Vagina (tissue), 2 donors: ENCODE results near the gene OLFML2B. TPM values are rescaled to one million over a fixed set of nuclear protein-coding genes. Genes with fewer than 3 reads are reported as not detected.
A peak's percentile ranks its signal among the peaks of the same experiment; 100 is the strongest.
"Not testable (repeated sequence)": the region's sequence is repeated elsewhere in the genome, so short reads cannot be mapped to it uniquely, and the experiment has no call there.

Experiments
- DNase-seq, 2 donors: peaks; one replicate each; pipeline ENCODE4 v3.0.0-alpha.2; 2017; ENCODE audit errors: extremely low spot score in 2 of 2
- H3K27ac ChIP-seq: fragments of 200-600 bp; sonication (generic); one replicate; pipeline ENCODE4 v1.5.1; 2019
- H3K27me3 ChIP-seq: fragments of 200-600 bp; sonication (generic); one replicate; pipeline ENCODE4 v1.5.1; 2019
- H3K36me3 ChIP-seq, 2 donors: fragments of 200-600 bp; sonication (generic); one replicate each; pipeline ENCODE4 v1.5.1; 2017 to 2019
- H3K4me1 ChIP-seq: fragments of 200-600 bp; sonication (generic); one replicate; pipeline ENCODE4 v1.5.1; 2019
- H3K4me3 ChIP-seq, 2 donors: fragments of 200-600 bp; sonication (generic); 1 replicate in 1 of 2; 2 replicates in 1 of 2; pipeline ENCODE4 v1.5.1; 2016 to 2019
- H3K9me3 ChIP-seq: fragments of 200-600 bp; sonication (generic); one replicate; pipeline ENCODE4 v1.5.1; 2019
- CTCF ChIP-seq, 3 experiments: fragments of 450-650 bp in 2 of 3; fragments of 200-600 bp in 1 of 3; sonication (generic) in 1 of 3; IDR thresholded peaks; one replicate each; pipeline ENCODE4 v1.5.1; 2017 to 2019; ENCODE audit warnings: antibody characterized with exemption in 3 of 3, mild to moderate bottlenecking in 2 of 3, moderate library complexity in 2 of 3
- POLR2A ChIP-seq, 2 donors: fragments of 450-650 bp; IDR thresholded peaks; one replicate each; pipeline ENCODE4 v1.6.1; 2017; ENCODE audit warnings: antibody characterized with exemption in 2 of 2, mild to moderate bottlenecking in 2 of 2, moderate library complexity in 2 of 2
- POLR2AphosphoS5 ChIP-seq, 2 donors: sonication (generic); formaldehyde crosslinking; IDR thresholded peaks; one replicate each; pipeline ENCODE4 v1.9.0; 2017; ENCODE audit warnings: antibody characterized with exemption in 2 of 2, mild to moderate bottlenecking in 2 of 2, low read depth in 1 of 2; ENCODE audit not compliant: insufficient read depth in 1 of 2
- intact Hi-C: fragments of 100-400 bp; cut with DNase I; formaldehyde crosslinking; loops from one replicate; pipeline ENCODE4 v1.15.1; 2023
- total RNA-seq: library from RNA; depleted of rRNA; stranded (reverse); fragments of >200 nt; gene quantifications from one replicate; pipeline ENCODE4 v1.2.3, GENCODE V29; 2016

The OLFML2B gene
- total RNA-seq, 1 donor from 2014 or later: 12.8 TPM

DNA sequence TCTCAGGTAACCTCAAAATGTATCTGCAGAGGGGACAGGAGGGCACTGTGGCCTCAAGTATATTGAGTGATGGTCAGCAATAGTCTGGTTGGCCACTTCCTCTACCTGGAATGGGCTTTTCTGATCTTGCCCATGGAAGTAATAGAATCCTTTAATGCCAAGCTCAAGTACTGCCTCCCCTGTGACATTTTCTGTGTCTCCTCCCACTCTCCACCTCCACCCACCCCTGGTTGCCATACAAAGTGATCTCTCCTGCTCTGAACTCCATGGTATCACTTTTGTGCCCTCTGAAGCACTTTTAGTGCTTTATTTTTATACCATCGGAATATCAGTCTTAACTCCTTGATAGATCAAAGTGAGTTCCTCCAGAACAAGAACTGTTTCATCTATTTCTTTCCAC is 36.6 kb upstream of the OLFML2B start:
- Histone ChIP-seq H3K9me3 (no peaks in the 10 kb centered on the region), H3K36me3 (no peaks in the 10 kb centered on the region), H3K27ac (no peak overlapping the region), H3K4me3 (no peak overlapping the region), H3K4me1 (no peaks in the 10 kb centered on the region), H3K27me3 (no peaks in the 10 kb centered on the region)
- TF ChIP-seq POLR2A (IDR thresholded peaks at IDR 0.05) (no peak), CTCF (IDR thresholded peaks at IDR 0.05) (no peak), POLR2AphosphoS5 (IDR thresholded peaks at IDR 0.05; ENCODE audit: insufficient read depth in 1 of 2, low read depth in 1 of 2) (no peak)
- intact Hi-C loops: no loop called here
- no peak for DNase-seq

DNA sequence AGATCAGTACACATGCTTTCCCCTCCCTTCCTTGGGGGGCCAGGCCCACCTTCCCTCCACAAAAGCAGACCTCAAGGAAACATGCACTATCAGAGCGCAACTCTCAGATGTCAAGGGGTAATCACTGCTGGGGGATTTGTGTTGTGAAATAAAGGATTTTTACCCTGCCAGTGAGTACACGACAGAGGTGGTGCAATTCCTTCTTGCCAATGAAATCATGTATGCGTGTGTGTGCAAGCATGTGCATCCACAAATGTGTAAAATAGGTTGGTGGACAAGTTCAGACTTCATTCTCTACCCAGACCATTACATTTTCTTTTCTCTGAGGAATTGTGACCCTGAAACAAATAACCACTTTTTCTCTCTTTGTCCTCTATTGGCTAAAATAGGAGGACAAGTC is 36.1 kb upstream of the OLFML2B start:
- DNase-seq: no peak
- intact Hi-C loops: loop anchor here (10.0 kb wide), 2 partner anchors 215 to 325 kb away; partner anchors contain the start of gene C1orf226
- no peaks in the 10 kb centered on the region for H3K9me3 ChIP-seq
- H3K27me3 ChIP-seq: no peaks in the 10 kb centered on the region
- H3K36me3 ChIP-seq: no peaks in the 10 kb centered on the region
- TF ChIP-seq CTCF (IDR thresholded peaks at IDR 0.05) (no peak), POLR2AphosphoS5 (IDR thresholded peaks at IDR 0.05; ENCODE audit: insufficient read depth in 1 of 2, low read depth in 1 of 2) (no peak), POLR2A (IDR thresholded peaks at IDR 0.05) (no peak)
- H3K27ac ChIP-seq: no peak overlapping the region
- H3K4me1 ChIP-seq: no peaks in the 10 kb centered on the region
- H3K4me3 ChIP-seq: no peak overlapping the region

GRCh38 chr1:162056579-162056978 is 32.9 kb upstream of the OLFML2B start:
- no peaks in the 10 kb centered on the region for H3K27me3 ChIP-seq
- H3K9me3 ChIP-seq: no peaks in the 10 kb centered on the region
- no peak overlapping the region for H3K4me3 ChIP-seq
- intact Hi-C loops: loop anchor here (10.0 kb wide), 2 partner anchors 218 to 328 kb away; partner anchors contain the start of gene C1orf226
- H3K27ac ChIP-seq: no peak overlapping the region
- H3K4me1 ChIP-seq: no peaks in the 10 kb centered on the region
- no peaks in the 10 kb centered on the region for H3K36me3 ChIP-seq
- TF ChIP-seq POLR2A (IDR thresholded peaks at IDR 0.05) (no peak), CTCF (IDR thresholded peaks at IDR 0.05) (no peak), POLR2AphosphoS5 (IDR thresholded peaks at IDR 0.05; ENCODE audit: insufficient read depth in 1 of 2, low read depth in 1 of 2) (no peak)
- DNase-seq: no peak

DNA sequence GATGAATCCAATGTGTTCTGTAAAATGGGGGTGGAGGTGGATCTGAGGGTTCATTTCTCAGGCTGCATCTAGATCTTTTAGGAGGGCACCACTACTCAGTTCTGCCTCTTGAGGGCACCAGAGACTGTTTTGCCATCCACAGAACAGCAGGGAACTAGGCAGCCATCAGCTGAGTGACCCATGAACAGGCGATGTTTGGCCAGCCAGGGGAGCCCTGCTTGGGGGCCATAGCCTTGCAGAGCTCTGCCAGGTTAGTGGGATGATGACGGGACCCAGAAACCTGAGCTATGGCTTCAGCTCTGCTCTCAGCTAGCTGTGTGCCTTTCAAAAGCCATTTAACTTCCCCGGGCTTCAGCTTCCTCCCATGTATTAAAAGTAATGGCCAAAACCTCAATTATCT is 32.4 kb upstream of the OLFML2B start:
- H3K9me3 ChIP-seq: no peaks in the 10 kb centered on the region
- intact Hi-C loops: loop anchor here (10.0 kb wide), 2 partner anchors 219 to 329 kb away; partner anchors contain the start of gene C1orf226
- H3K4me3 ChIP-seq: no peak overlapping the region
- TF ChIP-seq CTCF (IDR thresholded peaks at IDR 0.05) (peak; percentile 64 to 83 (median 81)), POLR2A (IDR thresholded peaks at IDR 0.05) (no peak), POLR2AphosphoS5 (IDR thresholded peaks at IDR 0.05; ENCODE audit: insufficient read depth in 1 of 2, low read depth in 1 of 2) (no peak)
- no peak overlapping the region for H3K27ac ChIP-seq
- H3K36me3 ChIP-seq: no peaks in the 10 kb centered on the region
- DNase-seq: no peak
- H3K4me1 ChIP-seq: no peaks in the 10 kb centered on the region
- no peaks in the 10 kb centered on the region for H3K27me3 ChIP-seq

DNA sequence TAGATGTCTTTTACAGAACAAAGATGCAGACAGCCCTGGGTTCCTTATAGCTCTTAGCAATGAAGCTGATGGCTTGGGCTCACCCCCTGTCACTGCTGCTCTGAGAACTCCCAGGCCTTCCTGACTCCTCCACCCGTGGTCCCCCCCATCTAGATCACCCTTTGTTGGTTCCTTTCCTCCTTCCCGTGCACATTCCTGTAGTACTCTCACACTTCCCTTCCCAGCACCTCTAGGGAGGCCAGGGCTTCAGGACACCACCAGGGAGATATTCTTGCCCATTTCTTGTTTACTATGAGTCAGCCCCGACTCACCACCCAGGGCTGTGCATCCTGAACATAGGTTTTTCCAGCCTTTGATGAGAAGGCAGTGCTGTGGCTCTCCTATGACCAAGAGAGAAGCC is 31.4 kb upstream of the OLFML2B start:
- intact Hi-C loops: loop anchor here (10.0 kb wide), 2 partner anchors 220 to 330 kb away; partner anchors contain the start of gene C1orf226
- Histone ChIP-seq H3K9me3 (no peaks in the 10 kb centered on the region), H3K27me3 (no peaks in the 10 kb centered on the region), H3K27ac (no peak overlapping the region), H3K36me3 (no peaks in the 10 kb centered on the region), H3K4me3 (no peak overlapping the region), H3K4me1 (no peaks in the 10 kb centered on the region)
- no peak for DNase-seq
- TF ChIP-seq POLR2A (IDR thresholded peaks at IDR 0.05): no peak
- no peak for TF ChIP-seq POLR2AphosphoS5 (IDR thresholded peaks at IDR 0.05; ENCODE audit: insufficient read depth in 1 of 2, low read depth in 1 of 2)
- no peak for TF ChIP-seq CTCF (IDR thresholded peaks at IDR 0.05)

DNA sequence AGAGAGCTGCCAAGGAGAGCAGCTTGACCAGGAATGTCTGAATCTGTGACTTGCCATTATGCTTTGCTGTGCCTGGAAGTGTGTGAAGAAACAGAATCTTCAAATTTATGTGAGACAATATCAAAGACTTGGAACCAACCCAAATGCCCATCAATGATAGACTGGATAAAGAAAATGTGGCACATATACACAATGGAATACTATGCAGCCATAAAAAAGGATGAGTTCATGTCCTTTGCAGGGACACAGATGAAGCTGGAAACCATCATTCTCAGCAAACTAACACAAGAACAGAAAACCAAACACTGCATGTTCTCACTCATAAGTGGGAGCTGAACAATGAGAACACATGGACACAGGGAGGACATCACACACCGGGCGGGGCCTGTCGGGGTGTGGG is 30.3 kb upstream of the OLFML2B start:
- H3K9me3 ChIP-seq, H3K4me3 ChIP-seq, H3K27me3 ChIP-seq, DNase-seq, H3K27ac ChIP-seq, H3K36me3 ChIP-seq, H3K4me1 ChIP-seq: not testable (repeated sequence)
- intact Hi-C loops: loop anchor here (10.0 kb wide), 2 partner anchors 221 to 331 kb away; partner anchors contain the start of gene C1orf226
